ENCODE data around the gene MAP3K14. TPM values are rescaled to one million over a fixed set of nuclear protein-coding genes. Genes with fewer than 3 reads are reported as not detected.

The MAP3K14 gene
- total RNA-seq, 2 donors from 2014 or later: 4.6 to 5.5 TPM

GRCh38 chr17:45246338-45246737 is 70.5 kb downstream of the MAP3K14 start:
- Histone ChIP-seq H3K4me1 (ENCODE audit: control insufficient read depth, insufficient read depth, low read length) (peaks cover 3% of the 10 kb centered on the region), H3K27ac (ENCODE audit: low read depth, low read length) (no peak overlapping the region), H3K9ac (ENCODE audit: extremely low read depth, low read length, poor library complexity, severe bottlenecking) (no peak overlapping the region), H3K36me3 (ENCODE audit: control insufficient read depth, insufficient read depth, low read length) (peaks cover 4% of the 10 kb centered on the region), H3K9me3 (ENCODE audit: control insufficient read depth, low read length) (no peaks in the 10 kb centered on the region), H3K4me3 (ENCODE audit: low read length) (peak overlapping the region; percentile 88), H3K27me3 (ENCODE audit: control insufficient read depth, insufficient read depth, low read length, poor library complexity, severe bottlenecking) (peaks cover under 1% of the 10 kb centered on the region)
- no peak overlapping the region for H3K27ac Mint-ChIP-seq
- peaks cover 9% of the 10 kb centered on the region for H3K36me3 Mint-ChIP-seq (ENCODE audit: low read depth)
- H3K9me3 Mint-ChIP-seq: no peaks in the 10 kb centered on the region
- peaks cover 30% of the 10 kb centered on the region for H3K27me3 Mint-ChIP-seq (ENCODE audit: insufficient read depth)
- peaks cover 13% of the 10 kb centered on the region for H3K4me1 Mint-ChIP-seq
- DNase-seq: no peak
- 81 to 86% methylated on average over 7 to 8 of the region's 8 CpGs for WGBS, 2 experiments (ENCODE audit: insufficient coverage in 1 of 2, insufficient read length in 1 of 2)
- H3K4me3 Mint-ChIP-seq: peak overlapping the region; percentile 79
- TF ChIP-seq CTCF (conservative IDR thresholded peaks at IDR 0.05): no peak

- Mint-ChIP-seq H3K4me3 (no peak overlapping the region), H3K9me3 (no peaks in the 10 kb centered on the region), H3K27me3 (ENCODE audit: insufficient read depth) (peaks cover 43% of the 10 kb centered on the region), H3K4me1 (peaks cover 17% of the 10 kb centered on the region), H3K36me3 (ENCODE audit: low read depth) (peaks cover 6% of the 10 kb centered on the region), H3K27ac (no peak overlapping the region)
- no peak for TF ChIP-seq CTCF (conservative IDR thresholded peaks at IDR 0.05)
- Histone ChIP-seq H3K9ac (ENCODE audit: extremely low read depth, low read length, poor library complexity, severe bottlenecking) (no peak overlapping the region), H3K27ac (ENCODE audit: low read depth, low read length) (no peak overlapping the region), H3K36me3 (ENCODE audit: control insufficient read depth, insufficient read depth, low read length) (peaks cover under 1% of the 10 kb centered on the region), H3K9me3 (ENCODE audit: control insufficient read depth, low read length) (no peaks in the 10 kb centered on the region), H3K27me3 (ENCODE audit: control insufficient read depth, insufficient read depth, low read length, poor library complexity, severe bottlenecking) (peaks cover 12% of the 10 kb centered on the region), H3K4me3 (ENCODE audit: low read length) (no peak overlapping the region), H3K4me1 (ENCODE audit: control insufficient read depth, insufficient read depth, low read length) (peaks cover 3% of the 10 kb centered on the region)
- DNase-seq: no peak
- 95 to 98% methylated on average over 14 to 21 of the region's 21 CpGs for WGBS, 2 experiments (ENCODE audit: insufficient coverage in 1 of 2, insufficient read length in 1 of 2)
Measured at GRCh38 chr17:45244725-45245656, 71.8 kb downstream of the MAP3K14 start.

- peaks cover 22% of the 10 kb centered on the region for H3K27me3 ChIP-seq (ENCODE audit: control insufficient read depth, insufficient read depth, low read length, poor library complexity, severe bottlenecking)
- Mint-ChIP-seq H3K4me1 (peaks cover 13% of the 10 kb centered on the region), H3K4me3 (no peak overlapping the region), H3K36me3 (ENCODE audit: low read depth) (no peaks in the 10 kb centered on the region), H3K27ac (no peak overlapping the region), H3K9me3 (no peaks in the 10 kb centered on the region), H3K27me3 (ENCODE audit: insufficient read depth) (peaks cover 55% of the 10 kb centered on the region)
- no peak overlapping the region for H3K9ac ChIP-seq (ENCODE audit: extremely low read depth, low read length, poor library complexity, severe bottlenecking)
- TF ChIP-seq CTCF (conservative IDR thresholded peaks at IDR 0.05): no peak
- H3K27ac ChIP-seq (ENCODE audit: low read depth, low read length): no peak overlapping the region
- H3K4me3 ChIP-seq (ENCODE audit: low read length): no peak overlapping the region
- H3K9me3 ChIP-seq (ENCODE audit: control insufficient read depth, low read length): no peaks in the 10 kb centered on the region
- no peak for DNase-seq
- WGBS, 2 experiments (ENCODE audit: insufficient coverage in 1 of 2, insufficient read length in 1 of 2): 94 to 100% methylated on average over 6 to 18 of the region's 18 CpGs
- H3K36me3 ChIP-seq (ENCODE audit: control insufficient read depth, insufficient read depth, low read length): no peaks in the 10 kb centered on the region
- H3K4me1 ChIP-seq (ENCODE audit: control insufficient read depth, insufficient read depth, low read length): peaks cover 2% of the 10 kb centered on the region
Measured at GRCh38 chr17:45243750-45244149, 73.1 kb downstream of the MAP3K14 start.
